ENCODE results near the gene RHOU. TPM values are rescaled to one million over a fixed set of nuclear protein-coding genes. Genes with fewer than 3 reads are reported as not detected.

RHOU gene
- total RNA-seq, 1 donor from 2014 or later: 67.0 TPM

DNA sequence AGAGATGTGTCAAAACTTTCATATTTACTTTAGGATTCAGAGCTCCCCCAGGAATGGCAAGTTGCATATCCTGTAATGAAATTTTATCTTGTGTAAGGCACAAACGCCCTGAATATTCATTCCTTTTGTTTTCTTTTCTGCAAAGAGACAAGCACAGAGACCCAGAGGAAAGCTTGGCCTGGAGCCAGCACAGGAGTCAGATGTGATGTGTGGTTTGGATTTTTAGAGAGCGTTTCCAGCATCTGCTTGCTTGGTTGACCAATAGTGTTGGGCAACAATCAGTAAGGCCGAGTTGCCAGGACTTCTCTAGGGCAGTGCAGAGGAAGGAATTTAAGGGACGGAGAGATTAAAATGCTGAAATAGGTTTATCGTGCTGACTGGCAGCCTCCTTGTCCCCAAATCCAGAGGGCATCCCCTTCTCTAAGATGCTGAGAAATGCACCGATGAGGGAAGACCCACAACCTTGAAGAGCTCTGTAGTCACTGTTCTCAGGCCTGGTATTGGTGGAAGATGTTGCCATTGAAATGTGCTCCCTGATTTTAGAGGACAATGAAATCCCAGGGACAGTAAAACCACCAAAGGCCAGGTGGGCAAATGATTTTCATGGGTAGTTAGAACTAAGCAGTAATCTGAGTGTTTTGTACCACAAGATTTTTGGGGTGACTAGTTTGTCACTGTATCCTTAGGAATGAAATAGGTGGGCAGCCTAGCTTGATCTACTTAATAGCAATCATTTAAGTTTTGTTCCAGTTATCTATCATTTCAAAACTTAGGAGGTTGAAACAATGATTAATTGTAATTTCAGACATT lies 37.9 kb upstream of the RHOU start:
- Histone ChIP-seq H3K36me3 (no peaks in the 10 kb centered on the region), H2AFZ (replicated peaks) (no peak overlapping the region), H3K79me2 (ENCODE audit: low read depth) (no peaks in the 10 kb centered on the region), H3K4me2 (no peak overlapping the region), H3K4me1 (no peaks in the 10 kb centered on the region), H3K27me3 (no peaks in the 10 kb centered on the region), H3K9me3 (ENCODE audit: low read depth) (no peaks in the 10 kb centered on the region), H3K27ac (no peak overlapping the region), H3F3A (ENCODE audit: low read depth) (no peaks in the 10 kb centered on the region), H4K20me1 (ENCODE audit: low read depth) (no peaks in the 10 kb centered on the region), H3K4me3 (no peak overlapping the region), H3K9ac (no peak overlapping the region)
- Mint-ChIP-seq H3K27ac (no peak overlapping the region), H3K4me3 (peak overlapping the region; percentile 27), H3K27me3 (ENCODE audit: insufficient read depth, low read depth) (no peaks in the 10 kb centered on the region), H3K9me3 (no peaks in the 10 kb centered on the region), H3K4me1 (no peaks in the 10 kb centered on the region), H3K36me3 (no peaks in the 10 kb centered on the region)
- DNase-seq (ENCODE audit: low spot score): no peak
- TF ChIP-seq EZH2phosphoT487 (IDR thresholded peaks at IDR 0.05): no peak
- no peak for TF ChIP-seq EZH2 (IDR thresholded peaks at IDR 0.05)
- TF ChIP-seq, protein P1, sequence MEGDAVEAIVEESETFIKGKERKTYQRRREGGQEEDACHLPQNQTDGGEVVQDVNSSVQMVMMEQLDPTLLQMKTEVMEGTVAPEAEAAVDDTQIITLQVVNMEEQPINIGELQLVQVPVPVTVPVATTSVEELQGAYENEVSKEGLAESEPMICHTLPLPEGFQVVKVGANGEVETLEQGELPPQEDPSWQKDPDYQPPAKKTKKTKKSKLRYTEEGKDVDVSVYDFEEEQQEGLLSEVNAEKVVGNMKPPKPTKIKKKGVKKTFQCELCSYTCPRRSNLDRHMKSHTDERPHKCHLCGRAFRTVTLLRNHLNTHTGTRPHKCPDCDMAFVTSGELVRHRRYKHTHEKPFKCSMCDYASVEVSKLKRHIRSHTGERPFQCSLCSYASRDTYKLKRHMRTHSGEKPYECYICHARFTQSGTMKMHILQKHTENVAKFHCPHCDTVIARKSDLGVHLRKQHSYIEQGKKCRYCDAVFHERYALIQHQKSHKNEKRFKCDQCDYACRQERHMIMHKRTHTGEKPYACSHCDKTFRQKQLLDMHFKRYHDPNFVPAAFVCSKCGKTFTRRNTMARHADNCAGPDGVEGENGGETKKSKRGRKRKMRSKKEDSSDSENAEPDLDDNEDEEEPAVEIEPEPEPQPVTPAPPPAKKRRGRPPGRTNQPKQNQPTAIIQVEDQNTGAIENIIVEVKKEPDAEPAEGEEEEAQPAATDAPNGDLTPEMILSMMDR (IDR thresholded peaks at IDR 0.05): no peak

DNA sequence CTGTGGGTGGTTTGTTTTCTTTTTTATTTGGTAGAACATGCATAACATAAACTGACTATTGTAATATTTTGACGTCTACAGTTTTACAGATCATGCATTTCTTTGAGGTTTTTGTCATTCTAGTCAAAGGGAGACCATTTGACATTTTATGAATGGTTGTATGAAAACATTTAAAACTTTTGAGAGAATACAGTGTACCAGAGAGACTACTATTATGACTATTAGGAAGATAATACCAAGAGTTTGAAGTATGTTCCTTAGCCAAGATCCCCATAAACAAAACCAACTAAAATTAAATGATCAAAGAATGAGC lies 37.3 kb upstream of the RHOU start:
- H3K36me3 Mint-ChIP-seq: no peaks in the 10 kb centered on the region
- Histone ChIP-seq H3K27ac (no peak overlapping the region), H3K4me1 (no peaks in the 10 kb centered on the region), H3F3A (ENCODE audit: low read depth) (no peaks in the 10 kb centered on the region), H3K4me2 (no peak overlapping the region), H4K20me1 (ENCODE audit: low read depth) (no peaks in the 10 kb centered on the region), H3K4me3 (no peak overlapping the region), H2AFZ (replicated peaks) (no peak overlapping the region), H3K36me3 (no peaks in the 10 kb centered on the region), H3K27me3 (no peaks in the 10 kb centered on the region), H3K79me2 (ENCODE audit: low read depth) (no peaks in the 10 kb centered on the region), H3K9me3 (ENCODE audit: low read depth) (no peaks in the 10 kb centered on the region), H3K9ac (no peak overlapping the region)
- no peaks in the 10 kb centered on the region for H3K27me3 Mint-ChIP-seq (ENCODE audit: insufficient read depth, low read depth)
- DNase-seq (ENCODE audit: low spot score): no peak
- TF ChIP-seq, protein P1 (IDR thresholded peaks at IDR 0.05): no peak
- no peak for TF ChIP-seq EZH2 (IDR thresholded peaks at IDR 0.05)
- no peak for TF ChIP-seq EZH2phosphoT487 (IDR thresholded peaks at IDR 0.05)
- H3K27ac Mint-ChIP-seq: no peak overlapping the region
- peaks cover 3% of the 10 kb centered on the region for H3K9me3 Mint-ChIP-seq
- H3K4me3 Mint-ChIP-seq: no peak overlapping the region
- no peaks in the 10 kb centered on the region for H3K4me1 Mint-ChIP-seq

DNA sequence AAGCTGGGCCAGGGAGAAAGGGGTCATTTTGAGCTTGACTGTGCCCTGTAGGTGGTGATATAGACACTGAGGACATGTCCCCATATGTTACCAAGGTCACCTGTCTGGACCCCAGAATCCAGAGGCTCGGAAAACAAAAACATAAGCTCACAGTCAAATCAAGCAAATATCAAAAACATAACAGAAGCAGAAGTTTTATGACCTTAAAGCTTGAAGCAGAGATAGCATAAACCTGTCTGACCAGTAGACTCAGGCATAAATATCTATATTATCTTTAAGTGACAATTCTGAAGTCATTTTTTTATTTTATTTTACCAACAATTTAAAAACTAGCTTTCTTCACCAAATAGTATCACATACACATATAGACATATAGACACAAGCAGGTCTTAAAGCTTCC lies 32.8 kb upstream of the RHOU start:
- Histone ChIP-seq H3K36me3 (no peaks in the 10 kb centered on the region), H2AFZ (replicated peaks) (no peak overlapping the region), H3K27ac (no peak overlapping the region), H4K20me1 (ENCODE audit: low read depth) (no peaks in the 10 kb centered on the region), H3F3A (ENCODE audit: low read depth) (no peaks in the 10 kb centered on the region), H3K27me3 (no peaks in the 10 kb centered on the region), H3K4me3 (no peak overlapping the region), H3K9ac (no peak overlapping the region), H3K9me3 (ENCODE audit: low read depth) (no peaks in the 10 kb centered on the region), H3K4me2 (no peak overlapping the region), H3K4me1 (no peaks in the 10 kb centered on the region), H3K79me2 (ENCODE audit: low read depth) (no peaks in the 10 kb centered on the region)
- H3K9me3 Mint-ChIP-seq: peaks cover 3% of the 10 kb centered on the region
- no peak overlapping the region for H3K27ac Mint-ChIP-seq
- TF ChIP-seq EZH2 (IDR thresholded peaks at IDR 0.05) (no peak), EZH2phosphoT487 (IDR thresholded peaks at IDR 0.05) (no peak)
- TF ChIP-seq, protein P1 (IDR thresholded peaks at IDR 0.05): no peak
- H3K4me3 Mint-ChIP-seq: no peak overlapping the region
- DNase-seq (ENCODE audit: low spot score): no peak
- H3K36me3 Mint-ChIP-seq: no peaks in the 10 kb centered on the region
- no peaks in the 10 kb centered on the region for H3K27me3 Mint-ChIP-seq (ENCODE audit: insufficient read depth, low read depth)
- H3K4me1 Mint-ChIP-seq: no peaks in the 10 kb centered on the region

Data from neural progenitor cell (in vitro differentiated cells).